ENCODE measurements around the gene HAGH.
"Not testable (repeated sequence)": the region's sequence is repeated elsewhere in the genome, so short reads cannot be mapped to it uniquely, and the experiment has no call there.

The HAGH gene

GRCh38 chr16:1815461-1815860 is 11.2 kb downstream of the HAGH start:
- no peak for DNase-seq (ENCODE audit: low read depth in 1 of 2, low spot score in 1 of 2)

- DNase-seq (ENCODE audit: low read depth in 1 of 2, low spot score in 1 of 2) = no peak
Measured at GRCh38 chr16:1812732-1813163, 13.9 kb downstream of the HAGH start.

GRCh38 chr16:1810536-1810935 is 16.1 kb downstream of the HAGH start:
- no peak for DNase-seq (ENCODE audit: low read depth in 1 of 2, low spot score in 1 of 2)

DNA sequence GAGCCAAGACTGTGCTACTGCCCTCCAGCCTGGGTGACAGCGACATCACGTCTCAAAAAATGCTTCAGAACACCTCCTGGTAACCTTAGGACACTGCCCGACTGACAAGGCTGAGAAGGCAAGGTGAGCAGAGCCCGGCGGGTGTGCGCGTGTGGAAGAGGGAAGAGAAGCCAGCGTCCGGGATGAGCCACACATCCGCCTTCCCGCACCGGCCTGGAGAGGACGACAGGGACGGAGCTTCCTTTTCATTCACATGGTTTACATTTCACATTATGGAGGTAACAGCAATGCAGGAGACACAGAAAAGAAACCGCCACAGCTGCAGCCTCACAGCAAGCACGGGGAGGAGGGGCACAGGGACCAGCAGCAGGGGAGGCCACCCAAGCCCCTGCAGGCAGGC is 16.5 kb downstream of the HAGH start:
- no peak for DNase-seq (ENCODE audit: low read depth in 1 of 2, low spot score in 1 of 2)

- DNase-seq (ENCODE audit: low read depth in 1 of 2, low spot score in 1 of 2) = no peak
Measured at GRCh38 chr16:1809281-1809801, 17.3 kb downstream of the HAGH start.

DNA sequence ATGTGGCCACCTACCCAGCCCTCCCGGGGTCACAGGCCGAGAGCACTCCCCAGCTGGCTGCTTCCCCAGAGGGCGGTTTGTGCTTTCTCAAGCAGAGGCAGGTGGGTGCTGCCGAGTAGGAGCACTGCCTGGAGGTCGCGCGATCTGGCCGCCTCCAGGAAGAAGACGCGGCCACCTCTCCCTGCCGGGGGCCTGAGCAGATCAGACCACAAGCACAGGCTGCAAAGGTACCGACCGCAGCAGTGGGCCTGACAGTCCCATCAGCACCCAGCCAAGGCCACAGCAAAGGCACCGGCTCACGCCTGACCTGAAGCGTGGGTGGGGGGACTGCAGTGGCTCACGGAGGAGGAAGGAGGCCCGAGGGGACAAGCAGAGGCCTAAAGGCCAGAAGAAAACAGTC is 17.9 kb downstream of the HAGH start:
- DNase-seq (ENCODE audit: low read depth in 1 of 2, low spot score in 1 of 2) = no peak

DNA sequence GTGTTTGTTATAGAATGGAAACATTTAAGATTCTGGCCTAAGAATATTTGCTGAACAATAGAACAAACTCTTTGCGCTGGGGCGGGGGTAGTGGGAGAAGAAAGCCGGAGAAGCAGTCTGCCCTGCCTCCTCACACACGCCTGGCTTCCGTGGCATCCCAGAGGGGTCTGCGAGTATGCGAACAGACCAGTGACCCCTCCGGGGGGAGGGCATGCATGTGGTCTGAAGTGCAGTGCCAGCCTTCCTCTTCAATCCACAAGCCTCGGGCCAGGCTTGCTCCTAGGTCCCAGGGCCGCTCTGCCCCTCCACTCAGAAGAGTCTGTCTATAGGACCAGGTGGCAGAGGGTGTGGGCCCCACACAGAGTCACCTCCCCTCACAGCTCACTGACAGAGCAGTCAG is 19.0 kb downstream of the HAGH start:
- no peak for DNase-seq (ENCODE audit: low read depth in 1 of 2, low spot score in 1 of 2)

- no peak for DNase-seq (ENCODE audit: low read depth in 1 of 2, low spot score in 1 of 2)
Measured at GRCh38 chr16:1800701-1801100, 25.9 kb downstream of the HAGH start.

GRCh38 chr16:1799263-1799662 is 27.4 kb downstream of the HAGH start:
- DNase-seq (ENCODE audit: low read depth in 1 of 2, low spot score in 1 of 2) = not testable (repeated sequence)

DNA sequence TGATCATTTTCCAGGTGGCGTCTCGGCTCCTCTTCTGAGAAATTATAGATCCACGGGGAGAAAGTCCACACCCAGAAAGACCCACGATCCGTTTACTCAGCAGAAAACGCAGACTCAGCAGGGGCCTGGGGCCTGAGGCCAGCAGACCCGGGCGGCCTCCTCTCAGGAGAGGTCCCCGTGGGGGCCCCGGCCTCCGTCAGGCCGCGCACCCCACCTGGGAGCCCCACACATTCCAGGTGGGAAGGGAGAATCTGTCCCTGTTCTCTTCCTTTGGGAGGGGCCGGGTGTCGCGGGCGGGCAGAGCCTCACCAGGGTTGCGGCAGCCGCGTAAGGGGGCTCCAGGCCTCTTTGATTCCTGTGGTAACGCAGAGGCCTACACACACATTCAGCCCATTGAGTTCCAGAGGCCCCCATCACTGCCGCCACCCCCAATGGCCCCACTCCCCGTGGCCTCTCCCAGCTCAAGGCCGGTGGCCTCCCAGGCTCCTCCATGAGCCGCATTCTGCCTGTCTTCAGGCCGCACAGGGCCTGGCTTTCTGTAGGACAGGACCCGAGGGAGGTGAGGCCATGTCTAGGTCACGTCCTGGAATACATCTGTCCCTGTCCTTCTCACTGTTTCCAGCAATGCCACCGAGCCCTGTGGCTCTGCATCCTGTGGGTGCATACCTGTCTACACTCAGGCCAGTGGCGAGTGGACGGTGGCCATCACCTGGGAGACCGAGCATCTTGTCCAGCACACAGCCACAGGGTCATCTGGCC is 31.5 kb downstream of the HAGH start:
- DNase-seq (ENCODE audit: low read depth in 1 of 2, low spot score in 1 of 2) = no peak

GRCh38 chr16:1794221-1794871 is 32.3 kb downstream of the HAGH start:
- no peak for DNase-seq (ENCODE audit: low read depth in 1 of 2, low spot score in 1 of 2)

DNA sequence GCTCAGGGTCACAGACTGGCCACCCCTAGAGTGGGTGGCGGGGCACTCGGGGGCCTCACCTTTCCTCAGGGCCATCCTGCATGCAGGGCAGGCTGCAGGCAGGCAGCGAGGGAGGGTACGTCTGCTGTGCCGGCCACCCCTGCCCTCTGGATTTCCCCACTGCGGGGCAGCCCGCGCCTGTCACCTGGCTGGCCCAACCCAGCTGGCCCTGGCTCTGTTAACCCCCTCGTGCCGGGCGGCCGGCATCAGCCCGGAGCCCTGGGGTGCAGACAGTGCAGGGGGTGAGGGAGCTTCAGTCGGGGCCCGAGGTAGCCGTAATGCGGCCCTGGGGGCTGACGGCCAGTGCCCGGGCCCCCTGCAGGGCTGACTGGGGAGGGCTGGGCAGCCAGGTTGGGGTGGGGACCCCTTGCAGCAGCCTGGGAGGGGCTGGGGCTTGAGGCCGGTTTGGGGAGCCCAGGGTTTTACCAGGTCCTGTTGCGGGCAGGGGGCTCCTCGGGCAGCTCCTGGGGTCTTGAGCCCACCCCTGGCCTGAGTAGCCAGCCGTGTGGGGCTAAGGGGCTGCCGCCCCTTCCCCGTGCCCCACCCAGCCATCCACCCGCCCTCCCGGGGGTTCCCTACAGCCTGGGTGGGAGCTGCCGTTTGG is 32.9 kb downstream of the HAGH start, which contains the start of gene IGFALS:
Gene IGFALS, minus strand, starts transcription at position 128 of the 643 bp plus-strand sequence. Its CDS starts 53 bp downstream, at position 75.
- no peak for DNase-seq (ENCODE audit: low read depth in 1 of 2, low spot score in 1 of 2)

- DNase-seq (ENCODE audit: low read depth in 1 of 2, low spot score in 1 of 2) = no peak
Measured at GRCh38 chr16:1792836-1793577, 33.6 kb downstream of the HAGH start.

DNA sequence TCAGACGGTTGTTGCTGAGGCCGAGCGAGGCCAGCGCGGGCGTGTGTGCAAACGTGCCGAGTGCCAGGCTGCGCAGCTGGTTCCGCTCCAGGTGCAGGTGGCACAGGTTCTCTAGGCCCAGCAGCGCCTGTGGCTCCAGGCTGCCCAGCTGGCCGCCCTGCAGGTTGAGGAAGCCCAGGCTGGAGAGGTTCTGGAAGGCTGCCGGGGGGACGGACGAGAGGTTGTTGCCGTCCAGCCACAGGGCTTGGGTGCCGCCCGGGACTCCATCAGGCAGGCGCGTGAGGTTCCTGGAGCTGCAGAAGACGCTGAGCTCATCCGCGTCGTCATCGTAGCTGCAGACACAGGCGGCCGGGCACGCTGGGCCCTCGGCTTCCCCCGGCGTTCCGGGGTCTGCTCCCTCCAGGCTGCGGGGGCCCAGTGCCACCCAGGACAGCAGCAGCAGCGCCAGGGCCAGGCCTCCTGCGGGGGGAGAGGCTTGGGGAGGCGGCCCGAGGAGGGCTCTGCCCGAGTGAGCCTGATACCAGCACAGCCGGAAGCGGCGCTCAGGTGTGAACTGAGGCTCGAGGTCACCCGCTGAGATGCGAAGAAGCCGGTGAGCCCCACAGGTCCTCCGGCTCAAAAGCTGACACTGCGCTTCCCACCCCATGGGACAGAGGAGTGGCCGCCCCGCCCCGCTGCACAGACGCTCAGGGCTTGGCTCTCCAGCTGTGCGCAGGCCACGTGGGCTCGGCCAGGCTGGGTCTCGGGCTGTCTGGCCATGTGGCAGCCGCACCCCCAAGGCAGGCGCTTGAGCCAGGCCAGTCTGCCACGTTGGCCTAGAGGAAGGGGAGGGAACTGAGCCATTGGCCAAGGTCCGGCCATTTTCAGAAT is 34.4 kb downstream of the HAGH start:
- no peak for DNase-seq (ENCODE audit: low read depth in 1 of 2, low spot score in 1 of 2)

DNA sequence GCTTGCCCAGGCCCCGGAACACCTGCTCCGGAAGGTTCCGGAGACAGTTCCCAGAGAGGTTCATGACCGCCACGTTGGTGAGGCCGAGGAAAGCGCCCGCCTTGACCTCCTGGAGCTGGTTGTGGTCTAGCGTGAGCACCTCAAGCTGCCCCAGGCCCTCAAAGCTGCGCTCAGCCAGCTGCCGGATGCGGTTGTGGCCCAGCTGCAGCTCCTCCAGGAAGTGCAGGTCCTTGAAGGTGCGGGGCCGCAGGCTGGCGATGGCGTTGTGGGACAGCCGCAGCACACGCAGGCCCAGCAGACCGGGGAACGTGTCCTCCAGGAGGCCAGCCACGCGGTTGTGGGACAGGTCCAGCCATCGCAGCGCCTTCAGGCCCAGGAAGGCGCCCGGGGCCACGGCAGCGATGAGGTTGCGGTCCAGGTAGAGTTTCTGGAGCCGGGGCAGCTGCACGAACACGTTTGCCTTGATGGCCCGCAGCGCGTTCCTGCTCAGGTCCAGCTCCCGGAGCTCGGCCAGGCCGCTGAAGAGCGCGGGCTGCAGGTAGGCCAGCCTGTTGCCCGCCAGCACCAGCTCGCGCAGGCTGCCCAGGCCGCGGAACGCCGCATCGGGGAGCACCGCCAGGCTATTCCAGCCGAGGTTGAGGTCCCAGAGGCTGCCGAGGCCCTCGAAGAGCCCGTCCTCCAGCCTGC is 35.2 kb downstream of the HAGH start:
- no peak for DNase-seq (ENCODE audit: low read depth in 1 of 2, low spot score in 1 of 2)

- no peak for DNase-seq (ENCODE audit: low read depth in 1 of 2, low spot score in 1 of 2)
Measured at GRCh38 chr16:1790611-1791255, 35.9 kb downstream of the HAGH start.

DNA sequence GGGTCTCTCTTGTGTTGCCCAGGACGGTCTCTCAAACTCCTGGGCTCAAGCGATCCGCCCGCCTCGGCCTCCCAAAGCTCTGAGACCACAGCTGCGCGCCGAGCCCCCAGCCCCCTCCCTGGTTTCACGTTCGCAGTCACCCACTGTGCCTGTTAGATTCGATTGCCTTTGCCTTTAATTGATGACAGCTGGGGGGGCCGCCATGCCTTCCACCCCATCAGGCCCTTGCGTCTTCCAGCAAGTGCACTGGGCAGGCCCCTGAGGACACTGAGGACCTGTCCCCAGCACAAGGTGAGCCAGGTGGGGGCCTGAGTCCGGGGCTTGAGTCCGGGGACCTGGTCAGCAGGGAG is 36.4 kb downstream of the HAGH start:
- DNase-seq (ENCODE audit: low read depth in 1 of 2, low spot score in 1 of 2) = no peak

GRCh38 chr16:1789643-1790045 is 37.0 kb downstream of the HAGH start:
- no peak for DNase-seq (ENCODE audit: low read depth in 1 of 2, low spot score in 1 of 2)

DNA sequence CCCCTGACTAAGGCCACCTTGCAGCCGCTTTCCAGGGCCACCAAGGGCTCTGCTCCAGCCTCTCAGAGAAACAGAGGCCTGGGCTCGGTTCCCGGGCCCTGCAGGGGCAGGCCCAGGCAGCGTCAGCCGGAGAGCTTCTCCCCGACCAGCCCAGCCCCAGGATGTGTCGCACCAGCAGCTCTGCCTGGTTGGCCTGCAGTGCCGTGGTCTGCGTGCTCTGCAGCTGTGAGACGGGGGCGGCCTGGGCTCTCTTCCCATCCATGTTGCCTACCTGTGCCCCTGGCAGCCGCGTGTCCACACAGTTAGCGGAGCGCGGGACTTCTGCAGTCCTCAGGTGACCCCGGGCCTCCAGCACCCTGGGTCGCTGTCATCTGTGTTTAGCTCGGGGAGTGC is 37.9 kb downstream of the HAGH start:
- no peak for DNase-seq (ENCODE audit: low read depth in 1 of 2, low spot score in 1 of 2)
